Cardiac muscle cell (in vitro differentiated cells and primary cell): ENCODE results near the gene ASB18. TPM values are rescaled to one million over a fixed set of nuclear protein-coding genes. Genes with fewer than 3 reads are reported as not detected.

Experiments used
- DNase-seq, 2 donors: peaks; one replicate each; pipeline versions ENCODE4 v3.0.0 to v3.0.0-alpha.2; 2010 to 2017; ENCODE audit warnings: low read depth in 1 of 2, low spot score in 1 of 2
- H3K27ac ChIP-seq: fragments of 200-600 bp; sonication (generic); 2 replicates; pipeline ENCODE4 v1.5.1; 2016
- H3K27me3 ChIP-seq: fragments of 200-600 bp; sonication (generic); 2 replicates; pipeline ENCODE4 v1.6.0; 2016; ENCODE audit warnings: control low read depth
- H3K36me3 ChIP-seq: fragments of 200-600 bp; sonication (generic); 2 replicates; pipeline ENCODE4 v1.5.1; 2016; ENCODE audit warnings: control low read depth
- H3K4me1 ChIP-seq: fragments of 200-600 bp; sonication (generic); 2 replicates; pipeline ENCODE4 v1.8.1; 2017; ENCODE audit warnings: low read depth, mild to moderate bottlenecking, mixed run types
- H3K4me3 ChIP-seq: fragments of 200-600 bp; sonication (generic); 2 replicates; pipeline ENCODE4 v1.5.1; 2016; ENCODE audit warnings: mild to moderate bottlenecking
- H3K9me3 ChIP-seq: fragments of 200-600 bp; sonication (generic); 2 replicates; pipeline ENCODE4 v1.5.1; 2017; ENCODE audit warnings: low read depth, mild to moderate bottlenecking, control low read depth
- polyA plus RNA-seq: library from polyadenylated mRNA; unstranded; fragments of >200 nt; fragmentation: Nextera tagmentation; extraction: Ambion mirVana; gene quantifications from 2 replicates; pipeline ENCODE4 v1.2.1, GENCODE V29; 2016
- total RNA-seq: library from RNA; depleted of rRNA; stranded (reverse); fragments of >200 nt; gene quantifications from 2 replicates; pipeline ENCODE4 v1.2.3, GENCODE V29; 2016
- TF ChIP-seq, protein P1 (sequence below): IDR thresholded peaks from 2 replicates; pipeline ENCODE4 v1.5.1; 2012; ENCODE audit warnings: low read depth, mild to moderate bottlenecking, low read length

The ASB18 gene
- total and polyA plus RNA-seq, 2 experiments from 2014 or later, result 0.70 TPM; not detected in 1

DNA sequence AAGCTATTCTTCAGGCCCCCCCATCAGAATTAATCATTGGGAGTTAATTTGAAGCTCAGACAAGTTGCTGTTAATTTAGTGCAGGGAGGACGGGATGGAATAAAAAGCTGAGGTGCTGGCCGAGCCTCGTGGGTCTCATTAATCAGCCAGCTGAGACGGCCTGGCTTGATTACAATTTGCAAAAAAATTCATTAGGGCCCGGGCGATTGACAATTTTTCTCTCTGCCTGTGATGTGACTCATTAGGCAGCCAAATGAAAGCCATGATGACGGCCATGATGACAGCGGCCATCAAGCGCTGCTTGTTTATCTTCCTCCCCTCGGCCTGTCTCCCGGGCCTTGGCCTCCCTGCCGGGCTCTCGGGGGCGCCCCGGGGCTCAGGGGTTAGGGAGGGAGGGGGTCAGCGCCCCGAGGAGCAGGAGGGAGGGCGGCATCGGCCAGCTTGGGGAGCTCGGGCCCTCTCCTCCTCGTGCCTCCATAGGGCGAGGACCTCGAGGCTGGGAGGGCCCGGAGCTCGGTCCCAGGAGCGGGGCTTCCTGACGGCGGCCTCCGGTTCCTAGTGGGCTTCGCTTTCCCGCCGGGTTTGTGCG, 101.2 kb downstream of the ASB18 start:
- Histone ChIP-seq H3K36me3 (no peaks in the 10 kb centered on the region), H3K4me3 (peak overlapping the region; percentile 40), H3K9me3 (no peaks in the 10 kb centered on the region), H3K4me1 (peaks cover 12% of the 10 kb centered on the region), H3K27ac (no peak overlapping the region), H3K27me3 (peaks cover 100% of the 10 kb centered on the region)
- TF ChIP-seq, protein P1, sequence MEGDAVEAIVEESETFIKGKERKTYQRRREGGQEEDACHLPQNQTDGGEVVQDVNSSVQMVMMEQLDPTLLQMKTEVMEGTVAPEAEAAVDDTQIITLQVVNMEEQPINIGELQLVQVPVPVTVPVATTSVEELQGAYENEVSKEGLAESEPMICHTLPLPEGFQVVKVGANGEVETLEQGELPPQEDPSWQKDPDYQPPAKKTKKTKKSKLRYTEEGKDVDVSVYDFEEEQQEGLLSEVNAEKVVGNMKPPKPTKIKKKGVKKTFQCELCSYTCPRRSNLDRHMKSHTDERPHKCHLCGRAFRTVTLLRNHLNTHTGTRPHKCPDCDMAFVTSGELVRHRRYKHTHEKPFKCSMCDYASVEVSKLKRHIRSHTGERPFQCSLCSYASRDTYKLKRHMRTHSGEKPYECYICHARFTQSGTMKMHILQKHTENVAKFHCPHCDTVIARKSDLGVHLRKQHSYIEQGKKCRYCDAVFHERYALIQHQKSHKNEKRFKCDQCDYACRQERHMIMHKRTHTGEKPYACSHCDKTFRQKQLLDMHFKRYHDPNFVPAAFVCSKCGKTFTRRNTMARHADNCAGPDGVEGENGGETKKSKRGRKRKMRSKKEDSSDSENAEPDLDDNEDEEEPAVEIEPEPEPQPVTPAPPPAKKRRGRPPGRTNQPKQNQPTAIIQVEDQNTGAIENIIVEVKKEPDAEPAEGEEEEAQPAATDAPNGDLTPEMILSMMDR, result no peak
- DNase-seq, result no peak

DNA sequence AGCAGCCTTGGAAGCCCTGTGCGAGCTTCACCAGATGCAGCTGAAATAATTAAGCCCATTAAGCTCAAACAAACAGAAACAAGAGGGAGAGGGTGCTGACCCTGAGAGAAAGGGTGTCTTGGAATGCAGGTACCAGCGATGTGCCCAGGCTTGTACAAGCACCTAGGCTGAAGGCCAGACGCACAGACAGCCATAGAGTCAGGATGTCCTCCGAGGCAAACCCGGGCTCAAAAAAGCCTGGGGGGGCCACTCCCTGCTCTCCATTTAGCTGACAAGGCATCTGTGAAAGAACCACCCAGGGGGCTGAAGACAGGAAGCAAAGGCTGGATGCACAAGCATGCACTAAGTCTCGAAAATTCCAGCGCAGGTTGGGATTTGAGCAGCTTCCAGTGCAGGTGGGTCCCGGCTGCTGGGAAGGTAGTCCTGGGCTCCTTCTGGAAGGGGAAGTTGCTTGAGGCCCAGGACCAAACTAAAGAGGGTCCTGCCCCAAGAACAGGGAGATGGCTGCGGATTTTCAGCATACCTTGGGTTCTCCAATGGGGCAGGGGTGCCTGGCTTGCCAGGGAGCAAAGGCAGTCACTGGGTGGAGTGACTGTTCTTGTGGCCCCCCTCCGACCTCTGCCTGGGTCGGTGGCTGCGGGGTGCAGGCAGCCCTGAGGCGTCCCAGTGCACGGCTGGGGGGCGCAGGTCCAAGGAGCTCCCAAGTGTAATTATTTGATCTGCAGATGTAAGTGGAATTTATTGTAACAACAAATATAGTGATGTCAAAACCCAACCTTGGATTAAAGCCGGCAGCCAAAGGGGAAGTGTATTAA, 102.0 kb downstream of the ASB18 start:
- TF ChIP-seq, protein P1, result no peak
- H3K4me1 ChIP-seq, result peaks cover 12% of the 10 kb centered on the region
- no peak for DNase-seq
- no peaks in the 10 kb centered on the region for H3K9me3 ChIP-seq
- no peaks in the 10 kb centered on the region for H3K36me3 ChIP-seq
- H3K27ac ChIP-seq, result no peak overlapping the region
- H3K4me3 ChIP-seq, result no peak overlapping the region
- peaks cover 100% of the 10 kb centered on the region for H3K27me3 ChIP-seq

DNA sequence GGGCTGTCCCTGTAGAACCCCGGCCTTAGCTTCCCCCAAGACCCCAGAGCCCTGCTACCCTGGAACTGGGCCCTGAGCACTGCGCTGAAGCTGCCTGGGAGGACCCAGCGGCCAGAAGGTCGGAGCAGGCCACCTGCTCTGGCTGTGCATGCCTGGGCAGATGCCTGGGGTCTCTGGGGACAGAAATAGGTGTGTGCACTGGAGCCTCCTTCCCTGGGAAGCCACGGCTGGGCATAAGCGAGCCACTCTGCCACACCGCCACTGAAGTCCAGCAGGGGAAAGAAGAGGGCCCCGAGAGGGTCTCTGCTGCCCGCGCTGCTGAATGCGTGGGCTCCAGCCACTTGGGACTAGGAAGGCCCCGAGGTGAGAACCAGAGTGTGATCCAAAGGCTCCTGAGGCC, 102.7 kb downstream of the ASB18 start:
- Histone ChIP-seq H3K4me3 (no peak overlapping the region), H3K27ac (no peak overlapping the region), H3K36me3 (no peaks in the 10 kb centered on the region), H3K9me3 (no peaks in the 10 kb centered on the region), H3K4me1 (peaks cover 12% of the 10 kb centered on the region), H3K27me3 (peaks cover 100% of the 10 kb centered on the region)
- TF ChIP-seq, protein P1, result no peak
- no peak for DNase-seq

DNA sequence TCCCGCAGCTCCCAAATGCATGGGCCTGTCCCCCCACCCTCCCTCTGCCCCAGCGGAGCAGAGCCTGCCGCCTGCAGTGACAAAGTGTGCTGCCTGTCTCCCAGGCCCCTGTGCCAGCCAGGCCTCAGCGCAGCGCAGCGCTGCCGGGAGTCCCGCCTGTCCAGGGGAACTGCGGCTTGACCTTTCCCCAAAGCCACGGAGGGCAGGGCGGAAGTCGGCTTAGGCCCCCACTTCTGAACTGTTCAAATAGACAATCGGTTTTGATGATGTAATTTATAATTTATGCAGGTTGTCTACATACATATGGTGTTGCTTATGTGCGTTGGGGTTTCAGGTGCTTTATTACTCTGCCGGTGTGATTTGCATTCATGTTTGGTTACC, 103.1 kb downstream of the ASB18 start:
- TF ChIP-seq, protein P1, result no peak
- no peak for DNase-seq
- H3K27me3 ChIP-seq, result peaks cover 100% of the 10 kb centered on the region
- no peaks in the 10 kb centered on the region for H3K36me3 ChIP-seq
- no peaks in the 10 kb centered on the region for H3K9me3 ChIP-seq
- H3K4me3 ChIP-seq, result no peak overlapping the region
- peaks cover 12% of the 10 kb centered on the region for H3K4me1 ChIP-seq
- no peak overlapping the region for H3K27ac ChIP-seq

DNA sequence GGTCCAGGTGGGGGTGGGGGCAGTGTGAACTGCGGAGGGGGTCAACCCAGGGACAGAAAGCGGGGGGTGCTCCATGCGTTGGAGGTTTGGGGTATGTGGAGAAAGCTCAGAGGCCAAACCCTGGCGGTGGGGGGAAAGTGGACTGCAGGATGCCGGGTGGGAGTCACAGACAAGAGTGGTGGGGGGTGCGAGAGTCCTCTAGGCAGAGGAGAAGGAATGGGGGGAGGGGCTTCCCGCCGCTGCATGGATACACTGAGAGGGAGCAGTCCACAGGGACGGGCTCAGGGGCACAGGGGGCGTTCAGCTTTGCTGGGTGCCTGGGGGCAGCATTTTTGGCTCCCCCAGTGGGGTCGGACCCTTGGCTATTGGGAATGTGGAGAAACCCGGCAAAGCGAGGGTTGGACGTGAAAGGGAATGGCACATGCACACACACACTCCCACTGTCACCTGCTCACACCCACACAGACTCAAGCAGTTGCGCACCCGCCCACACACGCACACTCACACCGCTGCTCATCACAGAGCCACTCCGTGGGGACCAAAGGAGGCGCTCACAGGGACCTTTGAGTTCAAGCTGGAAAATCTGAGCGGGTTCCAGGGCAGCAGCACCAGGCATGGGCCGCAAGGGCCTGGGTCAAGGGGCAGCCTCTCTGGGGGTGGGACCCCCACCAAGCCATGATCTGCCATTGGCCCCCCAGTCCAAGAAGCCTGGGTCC, 103.7 kb downstream of the ASB18 start:
- H3K27me3 ChIP-seq, result peaks cover 100% of the 10 kb centered on the region
- no peak overlapping the region for H3K4me3 ChIP-seq
- no peak overlapping the region for H3K27ac ChIP-seq
- H3K4me1 ChIP-seq, result peaks cover 12% of the 10 kb centered on the region
- TF ChIP-seq, protein P1, result no peak
- H3K36me3 ChIP-seq, result no peaks in the 10 kb centered on the region
- no peaks in the 10 kb centered on the region for H3K9me3 ChIP-seq
- DNase-seq, result no peak
